Hair follicle dermal papilla cell (primary cell): ENCODE results near the gene TGFA. TPM values are rescaled to one million over a fixed set of nuclear protein-coding genes. Genes with fewer than 3 reads are reported as not detected.

ENCODE experiments used
- total RNA-seq: library from RNA; depleted of rRNA; stranded (reverse); fragments of >200 nt; gene quantifications from 2 replicates; pipeline ENCODE4 v1.2.3, GENCODE V29; 2012

The TGFA gene
- 0.49 and 1.3 TPM in 2 replicates for total RNA-seq

DNA sequence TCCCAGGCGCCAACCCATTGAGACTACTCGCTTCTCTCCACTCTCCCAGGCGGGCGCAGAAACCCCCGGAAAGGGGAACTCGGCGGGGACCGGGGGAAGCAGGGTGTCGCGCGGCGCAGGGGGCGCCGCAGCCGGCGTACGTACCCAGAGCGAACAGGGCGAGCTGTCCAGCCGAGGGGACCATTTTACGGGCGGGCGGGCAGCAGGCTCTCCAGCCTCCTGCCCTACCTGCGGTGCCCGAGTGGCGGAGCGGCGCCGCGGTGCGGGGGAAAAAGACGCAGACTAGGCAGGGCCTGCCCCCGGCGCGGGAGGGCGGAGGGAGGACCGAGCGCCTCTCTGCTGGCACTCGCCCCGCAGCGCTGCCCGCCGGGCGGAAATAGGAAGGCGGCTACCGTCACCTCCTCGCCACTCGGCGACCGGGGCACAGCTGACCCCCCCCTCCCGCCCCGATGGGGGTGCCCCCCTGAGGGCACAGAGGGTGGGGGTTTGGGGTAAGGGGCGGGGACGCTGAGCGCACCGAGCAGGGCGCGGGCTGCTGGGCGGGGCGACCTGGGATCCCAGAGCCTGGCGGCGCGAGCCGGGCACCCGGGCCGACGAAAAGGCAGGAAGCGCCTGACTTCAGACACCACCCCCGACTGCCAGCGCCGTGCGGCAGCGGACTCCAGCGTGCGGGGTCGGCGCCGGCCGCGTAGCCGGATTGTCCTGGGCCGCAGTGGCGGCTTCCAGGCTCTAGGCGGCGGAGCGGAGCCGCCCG lies at the start of gene TGFA:
Gene TGFA, minus strand, starts transcription at position 243 of the 754 bp plus-strand sequence. Its CDS starts 59 bp downstream, at position 184.

Other genes starting within 250 kb of the TGFA start
- 0.32 TPM in 1 of 2 replicates, not detected in the other for gene ADD2, start 214.4 kb upstream of the TGFA start, total RNA-seq
- not detected in 2 replicates for gene FIGLA, start 236.8 kb upstream of the TGFA start, total RNA-seq